BJ (cell line): ENCODE measurements around the gene IMP4. TPM values are rescaled to one million over a fixed set of nuclear protein-coding genes. Genes with fewer than 3 reads are reported as not detected.

Experiments
- CTCF ChIA-PET: fragments of 350-600 bp; formaldehyde crosslinking; extraction: SDS; loops from one replicate; lab custom pipeline; 2021; ENCODE audit warnings: antibody characterized with exemption, inconsistent platforms; lab: Yijun Ruan, JAX
- POLR2A ChIA-PET: fragments of 300-600 bp; sonication (Branson Sonifier 250); formaldehyde crosslinking; extraction: SDS; loops from one replicate; lab custom pipeline; 2021; ENCODE audit warnings: antibody characterized with exemption; lab: Charles Lee
- DNase-seq: peaks from one replicate; pipeline ENCODE4 v3.0.0-alpha.2; 2011; ENCODE audit warnings: low read depth
- H3K27me3 ChIP-seq: 2 replicates; pipeline ENCODE4 v1.6.0; 2011; ENCODE audit warnings: low read length; ENCODE audit not compliant: control insufficient read depth, insufficient read depth
- H3K36me3 ChIP-seq: 2 replicates; pipeline ENCODE4 v1.5.1; 2011; ENCODE audit warnings: low read length; ENCODE audit not compliant: control insufficient read depth, insufficient read depth
- H3K4me3 ChIP-seq: 2 replicates; pipeline ENCODE4 v1.5.1; 2011; ENCODE audit warnings: low read depth, mild to moderate bottlenecking, control low read depth, low read length
- CTCF ChIP-seq: IDR thresholded peaks from 2 replicates; pipeline ENCODE4 v1.5.1; 2011; ENCODE audit warnings: low read depth, mild to moderate bottlenecking, control low read depth, inconsistent platforms, low read length, moderate library complexity; ENCODE audit not compliant: insufficient read depth
- polyA plus RNA-seq: library from polyadenylated mRNA; depleted of rRNA; stranded (reverse); fragments of >200 nt; gene quantifications from 2 replicates; pipeline ENCODE4 v1.2.3, GENCODE V29; 2011; rRNA removed
- small RNA-seq: library from RNA; depleted of rRNA; stranded (forward); fragments of <200 nt; gene quantifications from one replicate; pipeline ENCODE3, GENCODE V24; 2012; ENCODE audit warnings: low replicate concordance, low read depth; ENCODE audit not compliant: insufficient read length

IMP4 gene
- polyA plus RNA-seq, 1 experiment: 144 TPM

GRCh38 chr2:130393318-130393910, 50.7 kb downstream of the IMP4 start:
- Histone ChIP-seq H3K27me3 (no peaks in the 10 kb centered on the region), H3K36me3 (no peaks in the 10 kb centered on the region), H3K4me3 (no peak overlapping the region)
- no peak for DNase-seq
- POLR2A ChIA-PET: no interaction called here
- TF ChIP-seq CTCF: no peak
- CTCF ChIA-PET: interaction anchor here (1.2 to 1.6 kb wide), 2 partner anchors 16 to 22 kb away, joined by 3 read pairs; no protein-coding TSS in a partner anchor

Small RNAs within 50 kb of the gene (small RNA-seq; reads per million reads assigned to genes)
- not detected for gene AC132479.1

Other genes starting within 250 kb of the IMP4 start
- not detected in 2 replicates for gene POTEF, start 213.7 kb upstream of the IMP4 start, polyA plus RNA-seq
- gene CCDC74B, start 197.8 kb upstream of the IMP4 start, polyA plus RNA-seq: 2.7 and 5.3 TPM in 2 replicates
- gene SMPD4, start 161.3 kb upstream of the IMP4 start, polyA plus RNA-seq: 25.0 and 60.1 TPM in 2 replicates
- 128 and 199 TPM in 2 replicates for gene MZT2B, start 160.6 kb upstream of the IMP4 start, polyA plus RNA-seq
- gene TUBA3E, start 144.5 kb upstream of the IMP4 start, polyA plus RNA-seq: not detected in 2 replicates
- gene PTPN18, start 13.2 kb downstream of the IMP4 start, polyA plus RNA-seq: 21.0 and 24.4 TPM in 2 replicates
- gene POTEI, start 166.4 kb downstream of the IMP4 start, polyA plus RNA-seq: not detected in 2 replicates
- not detected in 2 replicates for gene CFC1B, start 178.3 kb downstream of the IMP4 start, polyA plus RNA-seq